Liver (tissue), 9 donors: ENCODE measurements around the gene CIZ1. TPM values are rescaled to one million over a fixed set of nuclear protein-coding genes. Genes with fewer than 3 reads are reported as not detected.
A peak's percentile ranks its signal among the peaks of the same experiment; 100 is the strongest.

Experiments used
- DNase-seq: peaks from one replicate; pipeline ENCODE4 v3.0.0-alpha.2; 2017; ENCODE audit warnings: low spot score
- H3K27ac ChIP-seq, 2 donors: one replicate each; pipeline ENCODE4 v1.7.0; 2013; ENCODE audit warnings: inconsistent platforms in 2 of 2, low read length in 2 of 2, control low read depth in 1 of 2, low read depth in 1 of 2, mild to moderate bottlenecking in 1 of 2
- H3K27me3 ChIP-seq, 4 donors: one replicate each; pipeline versions ENCODE4 v1.6.1 to v1.7.0; 2013; ENCODE audit warnings: low read length in 3 of 4, inconsistent platforms in 1 of 4, mild to moderate bottlenecking in 1 of 4, moderate library complexity in 1 of 4; ENCODE audit not compliant: control insufficient read depth in 4 of 4, insufficient read depth in 4 of 4
- H3K36me3 ChIP-seq, 4 donors: one replicate each; pipeline versions ENCODE4 v1.6.1 to v1.7.0; 2013; ENCODE audit warnings: low read length in 3 of 4, mild to moderate bottlenecking in 3 of 4, low read depth in 1 of 4, moderate library complexity in 1 of 4; ENCODE audit not compliant: control insufficient read depth in 4 of 4, insufficient read depth in 3 of 4
- H3K4me1 ChIP-seq, 4 donors: one replicate each; pipeline versions ENCODE4 v1.6.1 to v1.7.0; 2013; ENCODE audit warnings: low read length in 3 of 4, mild to moderate bottlenecking in 3 of 4, moderate library complexity in 1 of 4; ENCODE audit not compliant: control insufficient read depth in 4 of 4, insufficient read depth in 4 of 4
- H3K4me3 ChIP-seq, 3 donors: one replicate each; pipeline versions ENCODE4 v1.6.1 to v1.7.0; 2013; ENCODE audit warnings: low read length in 3 of 3, control low read depth in 1 of 3, low read depth in 1 of 3, mild to moderate bottlenecking in 1 of 3
- H3K9ac ChIP-seq, 2 donors: one replicate each; pipeline ENCODE4 v1.7.0; 2013; ENCODE audit warnings: low read length in 2 of 2, mild to moderate bottlenecking in 2 of 2, moderate library complexity in 2 of 2, control low read depth in 1 of 2, low read depth in 1 of 2
- H3K9me3 ChIP-seq, 4 donors: one replicate each; pipeline versions ENCODE4 v1.6.1 to v1.7.0; 2013; ENCODE audit warnings: low read length in 3 of 4; ENCODE audit not compliant: control insufficient read depth in 4 of 4
- EGR1 ChIP-seq, 2 donors: IDR thresholded peaks; 2 replicates each; pipeline ENCODE4 v1.6.1; 2016 to 2018; ENCODE audit warnings: antibody characterized with exemption in 2 of 2, low read depth in 2 of 2
- FOXA1 ChIP-seq: IDR thresholded peaks from 2 replicates; pipeline ENCODE4 v1.6.1; 2016; ENCODE audit warnings: antibody characterized with exemption
- FOXA2 ChIP-seq: IDR thresholded peaks from 2 replicates; pipeline ENCODE4 v1.6.1; 2016; ENCODE audit warnings: antibody characterized with exemption
- GABPA ChIP-seq, 2 donors: IDR thresholded peaks in 1 of 2; conservative IDR thresholded peaks in 1 of 2; 2 replicates each; pipeline ENCODE4 v1.6.1; 2016; ENCODE audit warnings: antibody characterized with exemption in 2 of 2, mild to moderate bottlenecking in 1 of 2, moderate library complexity in 1 of 2
- JUND ChIP-seq, 2 donors: IDR thresholded peaks; 2 replicates each; pipeline ENCODE4 v1.6.1; 2016; ENCODE audit warnings: antibody characterized with exemption in 2 of 2
- RAD21 ChIP-seq, 2 donors: IDR thresholded peaks; 2 replicates each; pipeline ENCODE4 v1.6.1; 2016; ENCODE audit warnings: antibody characterized with exemption in 2 of 2, mild to moderate bottlenecking in 2 of 2
- RXRA ChIP-seq, 2 donors: IDR thresholded peaks; 2 replicates each; pipeline ENCODE4 v1.6.1; 2017 to 2018; ENCODE audit warnings: antibody characterized with exemption in 2 of 2, mild to moderate bottlenecking in 1 of 2
- SP1 ChIP-seq: IDR thresholded peaks from 2 replicates; pipeline ENCODE4 v1.6.1; 2018; ENCODE audit warnings: antibody characterized with exemption, mild to moderate bottlenecking
- YY1 ChIP-seq: IDR thresholded peaks from 2 replicates; pipeline ENCODE4 v1.6.1; 2016; ENCODE audit warnings: antibody characterized with exemption, mild to moderate bottlenecking
- WGBS: extraction: QIAGEN DNeasy Blood & Tissue Kit; methylation state at CpG from one replicate; pipeline ENCODE4 v1.1.7; 2013; 5-methylcytosine and 5-hydroxymethylcytosine counted together
- polyA plus RNA-seq, 2 donors: library from polyadenylated mRNA; stranded (reverse) in 1 of 2; unstranded in 1 of 2; fragments of 200-250 nt in 1 of 2; fragments of >200 nt in 1 of 2; fragmentation: Nextera tagmentation in 1 of 2; extraction: Ambion mirVana in 1 of 2; gene quantifications; one replicate each; pipeline versions ENCODE4 v1.2.1 to v1.2.3, GENCODE V29; 2013 to 2015
- total RNA-seq, 2 donors: library from RNA; depleted of rRNA; stranded (reverse); fragments of >200 nt; gene quantifications; one replicate each; pipeline ENCODE4 v1.2.3, GENCODE V29; 2014
- TF ChIP-seq, protein P1 (sequence below): fragments of 150-350 bp; IDR thresholded peaks from 2 replicates; pipeline ENCODE4 v1.5.1; 2017; ENCODE audit warnings: improper control_type of control experiment, low read depth, low read length; ENCODE audit not compliant: missing input control
- TF ChIP-seq, protein P2 (sequence below): IDR thresholded peaks from 2 replicates; pipeline ENCODE4 v1.6.1; 2016; ENCODE audit warnings: antibody characterized with exemption
- TF ChIP-seq, protein P3 (sequence below): IDR thresholded peaks from 2 replicates; pipeline ENCODE4 v1.6.1; 2016; ENCODE audit warnings: antibody characterized with exemption, mild to moderate bottlenecking
- TF ChIP-seq, protein P4 (sequence below): IDR thresholded peaks from 2 replicates; pipeline ENCODE4 v1.6.1; 2016; ENCODE audit warnings: antibody characterized with exemption
- donor health status: healthy.
- donor health status: healthy.
- donor health status: healthy.
- donor health status: healthy.
- donor health status: healthy.

The CIZ1 gene
- total and polyA plus RNA-seq, 4 donors: 12.5 to 15.5 (median 13.7) TPM

DNA sequence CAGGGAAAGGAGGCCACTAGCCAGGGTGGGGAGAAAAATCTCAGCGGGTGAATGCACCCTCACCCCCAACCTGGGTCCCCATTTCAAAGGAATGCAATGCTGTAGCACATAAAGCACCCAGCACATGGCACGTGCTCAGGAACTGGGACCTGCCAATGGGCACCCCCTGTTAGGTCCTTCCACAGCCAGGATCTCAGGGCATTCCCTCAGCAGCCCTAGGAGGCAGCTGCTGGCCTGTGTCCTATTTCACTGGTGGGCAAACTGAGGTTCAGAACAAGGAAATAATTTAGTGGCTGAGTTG lies 20.6 kb upstream of the CIZ1 start:
- H3K9me3 ChIP-seq: no peaks in the 10 kb centered on the region
- TF ChIP-seq SP1 (peak; percentile 1), GABPA (IDR thresholded peaks at IDR 0.05 in 1 of 2, conservative IDR thresholded peaks at IDR 0.05 in 1 of 2) (no peak), RXRA (IDR thresholded peaks at IDR 0.05) (no peak), JUND (IDR thresholded peaks at IDR 0.05) (no peak), RAD21 (IDR thresholded peaks at IDR 0.05) (no peak), FOXA2 (no peak), YY1 (peak; percentile 5)
- TF ChIP-seq, protein P1, sequence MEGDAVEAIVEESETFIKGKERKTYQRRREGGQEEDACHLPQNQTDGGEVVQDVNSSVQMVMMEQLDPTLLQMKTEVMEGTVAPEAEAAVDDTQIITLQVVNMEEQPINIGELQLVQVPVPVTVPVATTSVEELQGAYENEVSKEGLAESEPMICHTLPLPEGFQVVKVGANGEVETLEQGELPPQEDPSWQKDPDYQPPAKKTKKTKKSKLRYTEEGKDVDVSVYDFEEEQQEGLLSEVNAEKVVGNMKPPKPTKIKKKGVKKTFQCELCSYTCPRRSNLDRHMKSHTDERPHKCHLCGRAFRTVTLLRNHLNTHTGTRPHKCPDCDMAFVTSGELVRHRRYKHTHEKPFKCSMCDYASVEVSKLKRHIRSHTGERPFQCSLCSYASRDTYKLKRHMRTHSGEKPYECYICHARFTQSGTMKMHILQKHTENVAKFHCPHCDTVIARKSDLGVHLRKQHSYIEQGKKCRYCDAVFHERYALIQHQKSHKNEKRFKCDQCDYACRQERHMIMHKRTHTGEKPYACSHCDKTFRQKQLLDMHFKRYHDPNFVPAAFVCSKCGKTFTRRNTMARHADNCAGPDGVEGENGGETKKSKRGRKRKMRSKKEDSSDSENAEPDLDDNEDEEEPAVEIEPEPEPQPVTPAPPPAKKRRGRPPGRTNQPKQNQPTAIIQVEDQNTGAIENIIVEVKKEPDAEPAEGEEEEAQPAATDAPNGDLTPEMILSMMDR: no peak
- TF ChIP-seq, protein P2, sequence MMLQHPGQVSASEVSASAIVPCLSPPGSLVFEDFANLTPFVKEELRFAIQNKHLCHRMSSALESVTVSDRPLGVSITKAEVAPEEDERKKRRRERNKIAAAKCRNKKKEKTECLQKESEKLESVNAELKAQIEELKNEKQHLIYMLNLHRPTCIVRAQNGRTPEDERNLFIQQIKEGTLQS: no peak
- TF ChIP-seq, protein P3, sequence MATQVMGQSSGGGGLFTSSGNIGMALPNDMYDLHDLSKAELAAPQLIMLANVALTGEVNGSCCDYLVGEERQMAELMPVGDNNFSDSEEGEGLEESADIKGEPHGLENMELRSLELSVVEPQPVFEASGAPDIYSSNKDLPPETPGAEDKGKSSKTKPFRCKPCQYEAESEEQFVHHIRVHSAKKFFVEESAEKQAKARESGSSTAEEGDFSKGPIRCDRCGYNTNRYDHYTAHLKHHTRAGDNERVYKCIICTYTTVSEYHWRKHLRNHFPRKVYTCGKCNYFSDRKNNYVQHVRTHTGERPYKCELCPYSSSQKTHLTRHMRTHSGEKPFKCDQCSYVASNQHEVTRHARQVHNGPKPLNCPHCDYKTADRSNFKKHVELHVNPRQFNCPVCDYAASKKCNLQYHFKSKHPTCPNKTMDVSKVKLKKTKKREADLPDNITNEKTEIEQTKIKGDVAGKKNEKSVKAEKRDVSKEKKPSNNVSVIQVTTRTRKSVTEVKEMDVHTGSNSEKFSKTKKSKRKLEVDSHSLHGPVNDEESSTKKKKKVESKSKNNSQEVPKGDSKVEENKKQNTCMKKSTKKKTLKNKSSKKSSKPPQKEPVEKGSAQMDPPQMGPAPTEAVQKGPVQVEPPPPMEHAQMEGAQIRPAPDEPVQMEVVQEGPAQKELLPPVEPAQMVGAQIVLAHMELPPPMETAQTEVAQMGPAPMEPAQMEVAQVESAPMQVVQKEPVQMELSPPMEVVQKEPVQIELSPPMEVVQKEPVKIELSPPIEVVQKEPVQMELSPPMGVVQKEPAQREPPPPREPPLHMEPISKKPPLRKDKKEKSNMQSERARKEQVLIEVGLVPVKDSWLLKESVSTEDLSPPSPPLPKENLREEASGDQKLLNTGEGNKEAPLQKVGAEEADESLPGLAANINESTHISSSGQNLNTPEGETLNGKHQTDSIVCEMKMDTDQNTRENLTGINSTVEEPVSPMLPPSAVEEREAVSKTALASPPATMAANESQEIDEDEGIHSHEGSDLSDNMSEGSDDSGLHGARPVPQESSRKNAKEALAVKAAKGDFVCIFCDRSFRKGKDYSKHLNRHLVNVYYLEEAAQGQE: no peak
- H3K27me3 ChIP-seq: no peaks in the 10 kb centered on the region
- no peaks in the 10 kb centered on the region for H3K36me3 ChIP-seq
- no peak overlapping the region for H3K9ac ChIP-seq
- WGBS: 35% methylated on average over 2 of the region's 2 CpGs
- peaks cover 6 to 60% (median 32%) of the 10 kb centered on the region in 4 donors for H3K4me1 ChIP-seq
- peak overlapping the region; percentile 82 to 88 for H3K27ac ChIP-seq
- no peak overlapping the region for H3K4me3 ChIP-seq
- no peak for DNase-seq

DNA sequence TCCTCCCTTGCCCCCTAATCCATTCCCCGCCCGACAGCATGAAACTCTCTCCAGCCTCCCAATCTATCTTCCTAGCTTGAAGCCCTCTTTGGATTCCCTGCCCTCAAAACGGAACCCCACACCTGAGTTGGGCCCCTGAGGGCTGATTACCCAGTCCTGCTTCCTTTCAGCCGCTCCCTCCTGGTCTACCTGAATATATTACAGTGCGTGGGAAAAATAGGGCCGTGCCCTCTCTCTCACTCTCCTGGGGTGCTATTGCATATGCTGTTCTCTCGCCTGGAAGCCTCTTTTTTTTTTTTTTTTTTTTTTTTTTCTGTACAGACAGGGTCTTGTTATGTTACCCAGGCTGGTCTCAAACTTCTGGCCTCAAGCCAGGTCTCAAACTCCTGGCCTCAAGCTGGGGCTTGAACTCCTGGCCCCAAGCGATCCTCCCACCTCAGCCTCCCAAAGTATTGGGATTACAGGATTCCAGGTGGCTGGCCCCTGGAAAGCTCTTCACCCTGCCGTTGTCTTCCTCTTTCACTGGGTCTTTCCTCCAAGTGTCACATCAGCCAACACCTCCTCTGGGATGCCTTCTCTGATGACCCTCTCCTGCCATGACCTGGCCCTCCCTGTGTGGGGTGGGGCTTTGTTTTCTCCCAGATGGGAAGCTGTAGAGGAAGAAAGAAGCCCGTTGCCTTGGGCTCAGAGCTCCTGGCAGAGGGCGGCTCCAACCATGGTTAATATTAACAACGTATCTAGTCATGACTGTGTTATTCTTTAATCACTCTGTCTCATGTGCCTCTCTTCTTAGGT lies 20.0 kb upstream of the CIZ1 start:
- no peak for DNase-seq
- no peaks in the 10 kb centered on the region for H3K9me3 ChIP-seq
- no peak overlapping the region for H3K9ac ChIP-seq
- TF ChIP-seq, protein P4, sequence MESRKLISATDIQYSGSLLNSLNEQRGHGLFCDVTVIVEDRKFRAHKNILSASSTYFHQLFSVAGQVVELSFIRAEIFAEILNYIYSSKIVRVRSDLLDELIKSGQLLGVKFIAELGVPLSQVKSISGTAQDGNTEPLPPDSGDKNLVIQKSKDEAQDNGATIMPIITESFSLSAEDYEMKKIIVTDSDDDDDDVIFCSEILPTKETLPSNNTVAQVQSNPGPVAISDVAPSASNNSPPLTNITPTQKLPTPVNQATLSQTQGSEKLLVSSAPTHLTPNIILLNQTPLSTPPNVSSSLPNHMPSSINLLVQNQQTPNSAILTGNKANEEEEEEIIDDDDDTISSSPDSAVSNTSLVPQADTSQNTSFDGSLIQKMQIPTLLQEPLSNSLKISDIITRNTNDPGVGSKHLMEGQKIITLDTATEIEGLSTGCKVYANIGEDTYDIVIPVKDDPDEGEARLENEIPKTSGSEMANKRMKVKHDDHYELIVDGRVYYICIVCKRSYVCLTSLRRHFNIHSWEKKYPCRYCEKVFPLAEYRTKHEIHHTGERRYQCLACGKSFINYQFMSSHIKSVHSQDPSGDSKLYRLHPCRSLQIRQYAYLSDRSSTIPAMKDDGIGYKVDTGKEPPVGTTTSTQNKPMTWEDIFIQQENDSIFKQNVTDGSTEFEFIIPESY: no peak
- TF ChIP-seq SP1 (peak; percentile 32), RAD21 (IDR thresholded peaks at IDR 0.05) (no peak), EGR1 (IDR thresholded peaks at IDR 0.05; ENCODE audit: low read depth in 2 of 2) (no peak), FOXA1 (no peak), RXRA (IDR thresholded peaks at IDR 0.05) (peak in 1 of 2 donors; percentile 20), YY1 (peak; percentile 33)
- TF ChIP-seq, protein P2: no peak
- TF ChIP-seq, protein P3: peak; percentile 19
- no peaks in the 10 kb centered on the region for H3K27me3 ChIP-seq
- WGBS: 64% methylated on average over 12 of the region's 12 CpGs
- peak overlapping the region; percentile 82 to 88 for H3K27ac ChIP-seq
- no peaks in the 10 kb centered on the region for H3K36me3 ChIP-seq
- no peak overlapping the region for H3K4me3 ChIP-seq
- peaks cover 4 to 58% (median 32%) of the 10 kb centered on the region in 4 donors for H3K4me1 ChIP-seq
